SK-N-SH (cell line): ENCODE measurements around the gene FKBP8.

Experiments used
- RFX5 ChIP-seq: IDR thresholded peaks from 2 replicates; pipeline ENCODE4 v1.6.1; 2012; ENCODE audit warnings: mild to moderate bottlenecking, improper control_type of control experiment, low read length
- ZBTB33 ChIP-seq: IDR thresholded peaks from 2 replicates; pipeline ENCODE4 v1.4.0; 2012; ENCODE audit warnings: low read depth, borderline replicate concordance
- TF ChIP-seq, protein P1 (sequence below): fragments of 200-600 bp; sonication (generic); IDR thresholded peaks from 2 replicates; pipeline ENCODE4 v1.6.1; 2017; ENCODE audit warnings: antibody characterized with exemption, mild to moderate bottlenecking, moderate library complexity

DNA sequence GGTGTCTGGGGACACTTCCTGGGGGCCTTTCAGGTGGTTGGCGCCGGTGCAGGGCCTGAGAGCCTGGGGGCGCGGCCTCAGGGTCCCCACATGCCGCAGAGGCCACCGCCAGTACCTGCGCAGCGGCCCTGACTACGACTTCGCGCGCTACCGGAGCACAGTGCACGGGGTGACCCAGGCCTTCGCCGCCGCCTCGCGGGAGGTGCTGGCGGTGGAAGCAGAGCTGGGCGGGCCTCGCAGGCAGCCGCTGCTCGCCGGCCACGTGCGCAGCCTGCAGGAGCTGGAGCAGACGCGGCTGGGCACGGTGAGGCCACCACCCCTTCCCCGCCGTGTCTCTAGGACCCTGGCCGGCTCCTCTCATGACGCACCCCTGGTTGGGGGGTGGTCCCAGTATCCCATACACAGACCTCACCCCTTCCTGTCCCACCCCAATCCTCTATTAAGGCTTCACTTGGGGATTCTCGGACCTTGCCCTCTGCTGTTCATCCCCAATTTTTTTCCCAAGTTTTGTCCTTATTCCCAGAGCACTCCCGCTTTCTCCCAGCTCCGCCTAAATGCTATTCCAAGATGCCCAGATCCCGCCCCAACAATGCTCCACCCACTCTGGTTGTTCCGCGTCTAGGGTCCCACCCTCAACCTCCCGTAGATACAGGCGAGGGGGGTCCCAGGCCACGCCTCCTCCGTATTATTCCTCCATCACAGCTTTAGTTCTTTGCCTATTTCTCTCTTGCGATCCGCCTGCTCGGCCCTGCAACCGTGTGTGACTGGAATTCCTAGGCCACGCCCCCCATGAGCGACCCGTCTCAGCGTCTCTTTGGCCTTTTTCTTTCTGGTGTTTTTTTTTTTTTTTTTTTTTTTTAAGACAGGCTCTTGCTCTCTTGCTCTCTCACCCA is 46.3 kb upstream of the FKBP8 start:
- TF ChIP-seq, protein P1, sequence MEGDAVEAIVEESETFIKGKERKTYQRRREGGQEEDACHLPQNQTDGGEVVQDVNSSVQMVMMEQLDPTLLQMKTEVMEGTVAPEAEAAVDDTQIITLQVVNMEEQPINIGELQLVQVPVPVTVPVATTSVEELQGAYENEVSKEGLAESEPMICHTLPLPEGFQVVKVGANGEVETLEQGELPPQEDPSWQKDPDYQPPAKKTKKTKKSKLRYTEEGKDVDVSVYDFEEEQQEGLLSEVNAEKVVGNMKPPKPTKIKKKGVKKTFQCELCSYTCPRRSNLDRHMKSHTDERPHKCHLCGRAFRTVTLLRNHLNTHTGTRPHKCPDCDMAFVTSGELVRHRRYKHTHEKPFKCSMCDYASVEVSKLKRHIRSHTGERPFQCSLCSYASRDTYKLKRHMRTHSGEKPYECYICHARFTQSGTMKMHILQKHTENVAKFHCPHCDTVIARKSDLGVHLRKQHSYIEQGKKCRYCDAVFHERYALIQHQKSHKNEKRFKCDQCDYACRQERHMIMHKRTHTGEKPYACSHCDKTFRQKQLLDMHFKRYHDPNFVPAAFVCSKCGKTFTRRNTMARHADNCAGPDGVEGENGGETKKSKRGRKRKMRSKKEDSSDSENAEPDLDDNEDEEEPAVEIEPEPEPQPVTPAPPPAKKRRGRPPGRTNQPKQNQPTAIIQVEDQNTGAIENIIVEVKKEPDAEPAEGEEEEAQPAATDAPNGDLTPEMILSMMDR = no peak; the same call in 1 of the 2 replicates
- TF ChIP-seq RFX5 (no peak), ZBTB33 (no peak)
